ENCODE results near the gene WNT2.

DNA sequence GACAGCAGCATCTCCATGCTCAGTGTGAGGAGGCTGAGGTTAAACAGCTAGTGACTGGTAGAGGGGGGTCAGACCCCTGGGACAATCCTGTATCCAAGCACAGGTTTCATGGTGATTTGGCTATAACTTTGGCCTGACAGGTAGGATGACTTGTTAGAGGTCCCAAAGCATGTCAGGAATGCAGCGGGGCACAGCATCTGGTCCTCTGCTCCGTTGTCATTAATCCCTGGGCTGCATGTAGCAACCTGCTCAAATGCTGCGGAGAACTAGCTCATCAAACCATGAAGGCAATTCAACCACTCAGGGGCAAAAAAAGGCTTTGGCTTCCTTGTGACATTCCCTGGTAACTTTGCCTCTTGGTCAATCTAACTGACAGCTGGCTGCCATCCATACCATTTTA is 26.8 kb downstream of the WNT2 start:
- no peak for TF ChIP-seq FOXP2 (optimal IDR thresholded peaks at IDR 0.05; ENCODE audit: borderline replicate concordance, extremely low read depth, extremely low read length, insufficient read depth)
- TF ChIP-seq, protein P1, sequence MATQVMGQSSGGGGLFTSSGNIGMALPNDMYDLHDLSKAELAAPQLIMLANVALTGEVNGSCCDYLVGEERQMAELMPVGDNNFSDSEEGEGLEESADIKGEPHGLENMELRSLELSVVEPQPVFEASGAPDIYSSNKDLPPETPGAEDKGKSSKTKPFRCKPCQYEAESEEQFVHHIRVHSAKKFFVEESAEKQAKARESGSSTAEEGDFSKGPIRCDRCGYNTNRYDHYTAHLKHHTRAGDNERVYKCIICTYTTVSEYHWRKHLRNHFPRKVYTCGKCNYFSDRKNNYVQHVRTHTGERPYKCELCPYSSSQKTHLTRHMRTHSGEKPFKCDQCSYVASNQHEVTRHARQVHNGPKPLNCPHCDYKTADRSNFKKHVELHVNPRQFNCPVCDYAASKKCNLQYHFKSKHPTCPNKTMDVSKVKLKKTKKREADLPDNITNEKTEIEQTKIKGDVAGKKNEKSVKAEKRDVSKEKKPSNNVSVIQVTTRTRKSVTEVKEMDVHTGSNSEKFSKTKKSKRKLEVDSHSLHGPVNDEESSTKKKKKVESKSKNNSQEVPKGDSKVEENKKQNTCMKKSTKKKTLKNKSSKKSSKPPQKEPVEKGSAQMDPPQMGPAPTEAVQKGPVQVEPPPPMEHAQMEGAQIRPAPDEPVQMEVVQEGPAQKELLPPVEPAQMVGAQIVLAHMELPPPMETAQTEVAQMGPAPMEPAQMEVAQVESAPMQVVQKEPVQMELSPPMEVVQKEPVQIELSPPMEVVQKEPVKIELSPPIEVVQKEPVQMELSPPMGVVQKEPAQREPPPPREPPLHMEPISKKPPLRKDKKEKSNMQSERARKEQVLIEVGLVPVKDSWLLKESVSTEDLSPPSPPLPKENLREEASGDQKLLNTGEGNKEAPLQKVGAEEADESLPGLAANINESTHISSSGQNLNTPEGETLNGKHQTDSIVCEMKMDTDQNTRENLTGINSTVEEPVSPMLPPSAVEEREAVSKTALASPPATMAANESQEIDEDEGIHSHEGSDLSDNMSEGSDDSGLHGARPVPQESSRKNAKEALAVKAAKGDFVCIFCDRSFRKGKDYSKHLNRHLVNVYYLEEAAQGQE (IDR thresholded peaks at IDR 0.05; ENCODE audit: insufficient read depth in 1 of 2, low read depth in 2 of 2, low read length in 2 of 2), result no peak
- TF ChIP-seq POLR2AphosphoS5 (IDR thresholded peaks at IDR 0.05; ENCODE audit: low read depth, low read length), result no peak

Data from PFSK-1 (cell line).